Keratinocyte (primary cell): ENCODE data around the gene ABCC9. TPM values are rescaled to one million over a fixed set of nuclear protein-coding genes. Genes with fewer than 3 reads are reported as not detected.

Experiments
- DNase-seq: peaks from one replicate; pipeline ENCODE4 v3.0.0-alpha.2; 2011; ENCODE audit warnings: low read depth, missing footprints, low spot score
- FAIRE-seq: peaks from 2 replicates; lab custom pipeline; 2011; peaks lifted over from hg19 to GRCh38; lab: Jason Lieb, UNC
- H2AFZ ChIP-seq: 2 replicates; pipeline ENCODE4 v1.6.0; 2012; ENCODE audit warnings: low read length, control low read depth, inconsistent platforms; ENCODE audit not compliant: control insufficient read depth
- H3K27ac ChIP-seq: 2 replicates; pipeline ENCODE4 v1.5.1; 2011; ENCODE audit warnings: low read length; ENCODE audit not compliant: control insufficient read depth, insufficient read depth
- H3K27me3 ChIP-seq: 3 replicates; pipeline ENCODE4 v1.6.0; 2011; ENCODE audit warnings: low read length; ENCODE audit not compliant: control insufficient read depth, insufficient read depth; ENCODE audit errors: extremely low read depth
- H3K36me3 ChIP-seq, 2 experiments: 2 replicates in 1 of 2; 3 replicates in 1 of 2; pipeline ENCODE4 v1.5.1; 2011; ENCODE audit warnings: low read length in 2 of 2, mild to moderate bottlenecking in 1 of 2; ENCODE audit not compliant: control insufficient read depth in 2 of 2, insufficient read depth in 2 of 2; ENCODE audit errors: extremely low read depth in 1 of 2
- H3K4me1 ChIP-seq: 3 replicates; pipeline ENCODE4 v1.5.1; 2011; ENCODE audit warnings: low read length; ENCODE audit not compliant: control insufficient read depth, insufficient read depth; ENCODE audit errors: extremely low read depth
- H3K4me2 ChIP-seq: 3 replicates; pipeline ENCODE4 v1.6.0; 2011; ENCODE audit warnings: low read depth, low read length; ENCODE audit not compliant: control insufficient read depth, insufficient read depth; ENCODE audit errors: extremely low read depth
- H3K4me3 ChIP-seq, 3 experiments: fragments of 200-600 bp in 1 of 3; sonication (generic) in 1 of 3; 2 replicates in 2 of 3; 3 replicates in 1 of 3; pipeline ENCODE4 v1.5.1; 2011 to 2016; ENCODE audit warnings: low read length in 3 of 3, mild to moderate bottlenecking in 3 of 3, control low read depth in 2 of 3, inconsistent platforms in 1 of 3, low read depth in 1 of 3, mixed read lengths in 1 of 3, mixed run types in 1 of 3, moderate library complexity in 1 of 3; ENCODE audit not compliant: control insufficient read depth in 2 of 3, insufficient read depth in 2 of 3; ENCODE audit errors: extremely low read depth in 1 of 3
- H3K79me2 ChIP-seq: 2 replicates; pipeline ENCODE4 v1.6.0; 2012; ENCODE audit warnings: low read length; ENCODE audit not compliant: control insufficient read depth, insufficient read depth
- H3K9ac ChIP-seq: 3 replicates; pipeline ENCODE4 v1.6.0; 2011; ENCODE audit warnings: low read length; ENCODE audit not compliant: control insufficient read depth, insufficient read depth; ENCODE audit errors: extremely low read depth
- H3K9me1 ChIP-seq: 3 replicates; pipeline ENCODE4 v1.6.0; 2011; ENCODE audit warnings: low read length; ENCODE audit not compliant: control insufficient read depth, insufficient read depth; ENCODE audit errors: extremely low read depth
- H3K9me3 ChIP-seq: 2 replicates; pipeline ENCODE4 v1.5.1; 2012; ENCODE audit warnings: low read depth, low read length; ENCODE audit not compliant: control insufficient read depth
- H4K20me1 ChIP-seq: 3 replicates; pipeline ENCODE4 v1.6.0; 2011; ENCODE audit warnings: low read length; ENCODE audit not compliant: control insufficient read depth, insufficient read depth; ENCODE audit errors: extremely low read depth
- EZH2 ChIP-seq: IDR thresholded peaks from one replicate; pipeline ENCODE4 v1.6.1; 2012; ENCODE audit warnings: inconsistent platforms, mild to moderate bottlenecking, low read length, moderate library complexity
- dilution Hi-C: fragments of 300-500 bp; cut with MboI; formaldehyde crosslinking; loops from one replicate; pipeline ENCODE4 v1.7.0; 2020; ENCODE audit warnings: low sequenced_read_pairs; ENCODE audit not compliant: extremely low pct_ligation_motif_present
- polyA plus RNA-seq, 5 experiments: library from polyadenylated mRNA; depleted of rRNA in 3 of 5; stranded (reverse) in 3 of 5; stranded (forward) in 1 of 5; unstranded in 1 of 5; fragments of >200 nt; gene quantifications; 1 replicate in 1 of 5; 2 replicates in 3 of 5; 3 replicates in 1 of 5; pipeline versions ENCODE4 v1.2.1 to v1.2.3, GENCODE V29; 2011 to 2012; ENCODE audit warnings: missing spikeins in 2 of 5, low read depth in 1 of 5, low replicate concordance in 1 of 5
- TF ChIP-seq, protein P1 (sequence below), 3 experiments: IDR thresholded peaks in 1 of 3; conservative IDR thresholded peaks in 1 of 3; optimal IDR thresholded peaks in 1 of 3; 2 replicates in 2 of 3; 3 replicates in 1 of 3; pipeline versions ENCODE3 to v1.5.1; 2011; ENCODE audit warnings: low read length in 3 of 3, mild to moderate bottlenecking in 3 of 3, moderate library complexity in 2 of 3, control low read depth in 1 of 3, inconsistent platforms in 1 of 3; ENCODE audit not compliant: insufficient read depth in 2 of 3; ENCODE audit errors: extremely low read depth in 1 of 3

Gene ABCC9
- polyA plus RNA-seq, 1 donor (not counting 4 experiments of a cell fraction or from before 2014, with no cell fraction given) = not detected

- FAIRE-seq = no peak
- no peaks in the 10 kb centered on the region for H3K4me1 ChIP-seq
Measured at GRCh38 chr12:21918456-21918855, 22.8 kb downstream of the ABCC9 start.

GRCh38 chr12:21913823-21914222 is 27.4 kb downstream of the ABCC9 start:
- Histone ChIP-seq H3K4me2 (no peak overlapping the region), H4K20me1 (no peaks in the 10 kb centered on the region), H3K4me1 (no peaks in the 10 kb centered on the region), H3K9ac (no peak overlapping the region), H3K9me3 (no peaks in the 10 kb centered on the region), H3K27ac (no peak overlapping the region), H3K27me3 (no peaks in the 10 kb centered on the region), H3K79me2 (no peaks in the 10 kb centered on the region), H3K4me3 (no peak overlapping the region), H3K9me1 (no peaks in the 10 kb centered on the region), H2AFZ (no peak overlapping the region), H3K36me3 (no peaks in the 10 kb centered on the region)
- dilution Hi-C loops = no loop called here
- TF ChIP-seq EZH2 = no peak
- TF ChIP-seq, protein P1, sequence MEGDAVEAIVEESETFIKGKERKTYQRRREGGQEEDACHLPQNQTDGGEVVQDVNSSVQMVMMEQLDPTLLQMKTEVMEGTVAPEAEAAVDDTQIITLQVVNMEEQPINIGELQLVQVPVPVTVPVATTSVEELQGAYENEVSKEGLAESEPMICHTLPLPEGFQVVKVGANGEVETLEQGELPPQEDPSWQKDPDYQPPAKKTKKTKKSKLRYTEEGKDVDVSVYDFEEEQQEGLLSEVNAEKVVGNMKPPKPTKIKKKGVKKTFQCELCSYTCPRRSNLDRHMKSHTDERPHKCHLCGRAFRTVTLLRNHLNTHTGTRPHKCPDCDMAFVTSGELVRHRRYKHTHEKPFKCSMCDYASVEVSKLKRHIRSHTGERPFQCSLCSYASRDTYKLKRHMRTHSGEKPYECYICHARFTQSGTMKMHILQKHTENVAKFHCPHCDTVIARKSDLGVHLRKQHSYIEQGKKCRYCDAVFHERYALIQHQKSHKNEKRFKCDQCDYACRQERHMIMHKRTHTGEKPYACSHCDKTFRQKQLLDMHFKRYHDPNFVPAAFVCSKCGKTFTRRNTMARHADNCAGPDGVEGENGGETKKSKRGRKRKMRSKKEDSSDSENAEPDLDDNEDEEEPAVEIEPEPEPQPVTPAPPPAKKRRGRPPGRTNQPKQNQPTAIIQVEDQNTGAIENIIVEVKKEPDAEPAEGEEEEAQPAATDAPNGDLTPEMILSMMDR (optimal IDR thresholded peaks at IDR 0.05 in 1 of 3, IDR thresholded peaks at IDR 0.05 in 1 of 3, conservative IDR thresholded peaks at IDR 0.05 in 1 of 3; ENCODE audit: extremely low read depth in 1 of 3, insufficient read depth in 2 of 3, low read length in 3 of 3) = no peak
- DNase-seq = no peak
- no peak for FAIRE-seq

More at GRCh38 chr12:21918456-21918855, 22.8 kb downstream of the ABCC9 start:
- H3K27ac ChIP-seq = no peak overlapping the region
- H4K20me1 ChIP-seq = no peaks in the 10 kb centered on the region
- H3K9me3 ChIP-seq = no peaks in the 10 kb centered on the region
- no peak for DNase-seq
- H3K9ac ChIP-seq = no peak overlapping the region
- H3K79me2 ChIP-seq = no peaks in the 10 kb centered on the region
- H3K9me1 ChIP-seq = no peaks in the 10 kb centered on the region
- dilution Hi-C loops = no loop called here
- H2AFZ ChIP-seq = no peak overlapping the region
- H3K4me2 ChIP-seq = no peak overlapping the region
- no peak overlapping the region for H3K4me3 ChIP-seq
- no peaks in the 10 kb centered on the region for H3K27me3 ChIP-seq
- no peaks in the 10 kb centered on the region for H3K36me3 ChIP-seq
- TF ChIP-seq, protein P1 (optimal IDR thresholded peaks at IDR 0.05 in 1 of 3, IDR thresholded peaks at IDR 0.05 in 1 of 3, conservative IDR thresholded peaks at IDR 0.05 in 1 of 3; ENCODE audit: extremely low read depth in 1 of 3, insufficient read depth in 2 of 3, low read length in 3 of 3) = no peak
- no peak for TF ChIP-seq EZH2
